GM21381 (cell line): ENCODE measurements around the gene DCAF11.
A peak's percentile ranks its signal among the peaks of the same experiment; 100 is the strongest.

Source experiments
- ATAC-seq: cut with Tn5 transposase; IDR thresholded peaks from one replicate; pipeline ENCODE4 v1.9.1; 2021; ENCODE audit warnings: mild to moderate bottlenecking, moderate library complexity; ENCODE audit not compliant: unreplicated experiment

The DCAF11 gene

GRCh38 chr14:24114532-24115421, at the start of gene DCAF11, which contains the start of gene NRL:
Gene DCAF11 (plus strand): TSS chr14:24114777. CDS start chr14:24115595, 818 bp downstream.
Gene NRL (minus strand): TSS chr14:24114949. CDS start chr14:24082848, 32,101 bp downstream.
- ATAC-seq = peak; percentile 80

GRCh38 chr14:24064856-24065255, 49.7 kb upstream of the DCAF11 start:
- no peak for ATAC-seq

DNA sequence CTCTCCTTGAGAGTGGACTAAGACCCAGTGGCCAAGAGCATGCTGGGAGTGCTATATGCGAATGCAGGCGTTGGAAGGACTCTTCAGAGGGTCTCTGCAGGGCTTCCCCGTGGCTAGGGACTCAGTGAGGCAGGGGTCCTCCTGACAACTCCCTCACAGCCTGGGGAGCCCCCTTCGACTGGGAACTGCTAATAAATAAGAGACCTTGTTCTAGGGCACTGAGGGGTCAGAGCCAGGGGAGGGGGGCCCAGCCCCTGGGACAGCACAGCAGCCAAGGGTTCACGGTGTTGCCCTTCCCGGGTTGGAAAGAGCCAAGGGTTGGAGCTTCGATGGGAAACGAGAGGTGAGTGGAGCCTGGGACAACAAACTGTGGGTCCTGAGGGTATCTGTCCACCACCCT, 49.2 kb upstream of the DCAF11 start:
- ATAC-seq = no peak

GRCh38 chr14:24066496-24067132, 48.0 kb upstream of the DCAF11 start:
- no peak for ATAC-seq

GRCh38 chr14:24067133-24068082, 47.2 kb upstream of the DCAF11 start:
- ATAC-seq = no peak

DNA sequence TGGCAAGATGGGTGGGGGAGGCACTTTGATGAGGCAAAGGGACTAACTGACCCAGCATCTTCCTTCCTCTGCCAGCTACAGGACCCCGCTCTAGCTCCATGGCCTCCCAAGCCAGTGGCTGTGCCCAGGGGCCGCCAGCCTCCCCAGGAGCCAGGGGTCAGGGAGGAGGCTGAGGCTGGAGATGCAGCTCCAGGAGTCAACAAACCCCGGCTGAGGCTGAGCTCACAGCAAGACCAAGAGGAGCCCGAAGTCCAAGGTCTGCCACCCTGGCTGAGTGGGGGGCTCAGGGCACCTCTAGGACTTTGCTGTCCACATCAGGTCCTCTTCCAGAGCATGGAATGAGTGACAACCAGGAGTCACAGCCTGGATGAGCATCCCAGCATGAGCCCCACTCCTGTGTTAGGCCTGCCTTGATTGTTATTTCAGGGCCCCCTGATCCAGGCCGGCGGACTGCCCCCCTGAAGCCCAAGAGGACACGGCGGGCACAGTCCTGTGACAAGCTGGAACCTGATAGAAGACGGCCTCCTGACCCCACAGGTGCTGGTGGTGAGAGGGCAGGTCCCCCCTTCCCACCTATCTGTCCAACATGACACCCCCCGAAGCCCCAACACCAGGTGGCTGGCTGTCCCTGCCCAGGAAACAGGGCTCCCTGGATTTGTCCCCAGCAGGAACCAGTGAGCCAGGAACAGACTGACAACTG, 45.7 kb upstream of the DCAF11 start:
- ATAC-seq = no peak

GRCh38 chr14:24069411-24069735, 45.2 kb upstream of the DCAF11 start:
- ATAC-seq = no peak

GRCh38 chr14:24070285-24071143, 44.1 kb upstream of the DCAF11 start:
- no peak for ATAC-seq

DNA sequence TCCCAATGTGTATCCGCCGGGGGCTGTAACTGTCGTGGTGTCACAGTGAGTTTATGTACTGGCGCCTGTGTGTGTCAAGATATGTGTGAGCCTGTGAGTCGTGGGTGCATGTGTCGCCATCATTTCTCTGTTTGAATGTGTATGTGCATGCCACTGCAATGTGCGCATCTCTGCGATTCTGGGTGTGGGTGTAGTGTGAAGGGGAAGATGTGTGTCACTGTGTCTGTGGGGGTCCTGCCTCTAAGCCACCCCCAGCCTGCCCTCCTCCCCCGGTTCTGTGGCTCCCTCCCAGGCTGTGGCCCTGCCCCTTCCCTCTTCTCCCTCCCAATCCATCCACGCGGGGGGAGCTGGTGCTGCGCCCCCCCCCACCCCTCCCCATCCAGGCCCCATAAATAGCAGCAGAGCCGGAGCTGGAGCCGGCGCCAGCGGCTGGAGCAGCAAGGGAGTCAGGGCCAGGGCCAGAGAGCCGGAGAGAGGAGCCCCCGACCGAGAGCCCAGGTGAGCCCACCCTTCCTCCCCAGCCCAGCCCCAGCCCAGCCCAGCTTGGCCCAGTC, 43.4 kb upstream of the DCAF11 start, which contains the start of gene CPNE6:
TSS of gene CPNE6 (plus strand) at position 419 of the 554 bp plus-strand sequence. CDS start 1,375 bp downstream, outside the sequence.
- ATAC-seq = no peak

DNA sequence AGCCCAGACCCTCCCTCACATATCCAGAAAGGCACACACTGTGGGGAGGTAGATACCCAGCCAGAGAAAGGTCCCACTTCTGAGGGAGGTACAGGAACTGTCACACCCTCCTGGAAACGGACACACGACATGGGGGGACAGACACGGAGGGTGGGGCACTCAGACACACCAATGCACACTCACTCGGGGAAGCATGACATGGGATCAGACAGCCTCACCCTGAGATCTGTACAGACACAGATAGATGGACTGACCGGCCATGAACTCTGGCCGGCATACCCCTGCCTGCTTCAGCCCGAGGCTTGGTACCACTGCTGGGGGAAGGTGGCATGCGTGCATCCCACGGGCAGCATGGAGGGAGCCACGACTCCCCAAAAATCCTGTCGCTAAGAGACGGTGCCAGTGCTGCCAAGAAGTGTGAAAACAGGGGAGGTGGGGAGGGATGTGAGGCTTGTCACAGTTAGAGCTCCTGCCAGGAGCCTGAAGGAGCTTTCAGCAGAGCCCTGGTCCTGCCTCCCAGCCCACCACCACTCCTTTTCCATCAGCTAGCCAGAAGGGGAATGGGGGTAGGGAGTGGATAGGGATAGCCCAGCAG, 42.6 kb upstream of the DCAF11 start:
- no peak for ATAC-seq

DNA sequence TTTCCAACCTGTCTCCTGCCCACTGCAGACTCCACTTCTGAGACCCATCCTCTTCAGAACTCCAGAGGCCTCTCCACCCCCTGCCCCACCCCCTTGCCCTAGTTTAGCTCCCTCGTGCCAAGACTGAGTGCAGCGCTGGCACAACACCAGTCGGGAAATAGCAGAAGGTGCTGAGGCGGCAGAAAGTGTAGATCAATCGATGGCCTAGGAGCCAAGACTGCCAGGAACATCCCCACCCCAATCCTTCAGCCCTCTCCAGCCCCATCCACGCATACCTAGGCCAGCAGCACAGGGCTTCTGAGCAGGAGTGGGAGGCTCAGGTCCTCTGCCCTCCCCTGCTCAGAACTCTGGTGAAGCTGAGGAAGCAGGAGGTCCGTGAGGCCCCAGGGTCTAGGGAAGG, 42.1 kb upstream of the DCAF11 start:
- ATAC-seq = no peak

GRCh38 chr14:24072881-24073877, 41.4 kb upstream of the DCAF11 start:
- ATAC-seq = no peak

DNA sequence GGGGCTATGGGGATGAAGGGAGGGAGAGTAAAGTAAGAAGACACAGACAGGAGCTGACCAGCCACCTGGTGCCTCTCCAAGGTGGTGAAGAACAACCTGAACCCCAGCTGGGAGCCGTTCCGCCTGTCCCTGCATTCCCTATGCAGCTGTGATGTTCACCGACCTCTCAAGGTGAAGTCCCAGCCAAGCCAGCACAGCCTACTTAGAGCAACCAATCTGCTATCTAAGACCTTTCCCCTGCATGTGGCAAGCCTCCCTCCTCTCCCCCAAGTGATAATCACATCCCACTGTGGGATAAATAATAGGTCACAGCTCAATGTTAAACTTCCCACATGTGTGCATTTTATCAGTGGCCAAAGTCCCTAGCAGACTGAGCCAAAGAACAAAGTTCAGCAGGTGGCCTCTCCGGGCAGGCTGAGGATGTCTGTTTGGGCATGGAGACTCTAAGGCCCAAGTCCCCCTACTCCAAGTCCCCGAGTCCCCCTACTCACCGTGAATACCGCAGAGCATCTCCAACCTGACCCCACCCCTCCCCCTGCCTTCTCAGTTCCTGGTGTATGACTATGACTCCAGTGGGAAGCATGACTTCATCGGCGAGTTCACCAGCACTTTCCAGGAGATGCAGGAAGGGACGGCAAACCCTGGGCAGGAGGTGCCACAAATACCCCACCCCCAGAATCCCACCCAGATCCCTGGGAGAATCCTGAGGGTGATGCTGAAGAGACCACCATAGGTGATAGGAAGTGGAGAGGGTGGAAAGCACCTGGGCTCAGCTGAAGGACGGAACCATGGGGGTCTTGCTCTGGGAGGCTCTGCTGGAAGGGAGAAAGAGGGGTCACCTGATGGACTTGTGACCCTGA, 39.7 kb upstream of the DCAF11 start:
- no peak for ATAC-seq

GRCh38 chr14:24075485-24076301, 38.9 kb upstream of the DCAF11 start:
- no peak for ATAC-seq

DNA sequence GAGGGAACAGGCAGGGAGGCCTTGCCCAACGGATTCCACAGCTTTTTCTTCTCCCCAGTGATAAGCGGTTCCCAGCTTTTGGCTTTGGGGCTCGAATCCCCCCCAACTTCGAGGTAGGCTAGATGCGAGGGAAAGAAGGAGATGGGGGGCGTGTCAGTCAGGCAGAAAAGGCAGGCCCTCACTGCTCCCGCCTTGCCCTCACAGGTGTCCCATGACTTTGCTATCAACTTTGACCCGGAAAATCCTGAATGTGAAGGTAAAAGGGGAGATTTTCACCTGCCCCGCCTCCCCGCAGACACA, 38.3 kb upstream of the DCAF11 start:
- ATAC-seq = no peak

DNA sequence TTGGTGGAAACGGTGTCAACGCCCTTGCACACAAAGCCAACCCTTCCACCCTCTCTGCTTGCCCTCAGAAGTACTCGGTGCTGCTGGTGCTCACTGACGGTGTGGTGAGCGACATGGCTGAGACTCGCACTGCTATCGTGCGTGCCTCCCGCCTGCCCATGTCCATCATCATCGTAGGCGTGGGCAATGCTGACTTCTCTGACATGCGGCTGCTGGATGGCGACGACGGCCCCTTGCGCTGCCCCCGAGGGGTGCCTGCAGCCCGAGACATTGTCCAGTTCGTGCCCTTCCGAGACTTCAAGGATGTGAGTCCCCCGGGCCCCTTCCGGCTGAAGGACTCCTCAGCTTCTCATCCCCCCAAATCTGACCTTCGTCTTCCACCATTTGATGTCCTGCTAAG, 37.5 kb upstream of the DCAF11 start:
- ATAC-seq = no peak
